ENCODE measurements around the gene LCE4A. TPM values are rescaled to one million over a fixed set of nuclear protein-coding genes. Genes with fewer than 3 reads are reported as not detected.
A peak's percentile ranks its signal among the peaks of the same experiment; 100 is the strongest.

LCE4A gene
- polyA plus RNA-seq, 2 of the 4 experiments (the other 2 are of a cell fraction): not detected

DNA sequence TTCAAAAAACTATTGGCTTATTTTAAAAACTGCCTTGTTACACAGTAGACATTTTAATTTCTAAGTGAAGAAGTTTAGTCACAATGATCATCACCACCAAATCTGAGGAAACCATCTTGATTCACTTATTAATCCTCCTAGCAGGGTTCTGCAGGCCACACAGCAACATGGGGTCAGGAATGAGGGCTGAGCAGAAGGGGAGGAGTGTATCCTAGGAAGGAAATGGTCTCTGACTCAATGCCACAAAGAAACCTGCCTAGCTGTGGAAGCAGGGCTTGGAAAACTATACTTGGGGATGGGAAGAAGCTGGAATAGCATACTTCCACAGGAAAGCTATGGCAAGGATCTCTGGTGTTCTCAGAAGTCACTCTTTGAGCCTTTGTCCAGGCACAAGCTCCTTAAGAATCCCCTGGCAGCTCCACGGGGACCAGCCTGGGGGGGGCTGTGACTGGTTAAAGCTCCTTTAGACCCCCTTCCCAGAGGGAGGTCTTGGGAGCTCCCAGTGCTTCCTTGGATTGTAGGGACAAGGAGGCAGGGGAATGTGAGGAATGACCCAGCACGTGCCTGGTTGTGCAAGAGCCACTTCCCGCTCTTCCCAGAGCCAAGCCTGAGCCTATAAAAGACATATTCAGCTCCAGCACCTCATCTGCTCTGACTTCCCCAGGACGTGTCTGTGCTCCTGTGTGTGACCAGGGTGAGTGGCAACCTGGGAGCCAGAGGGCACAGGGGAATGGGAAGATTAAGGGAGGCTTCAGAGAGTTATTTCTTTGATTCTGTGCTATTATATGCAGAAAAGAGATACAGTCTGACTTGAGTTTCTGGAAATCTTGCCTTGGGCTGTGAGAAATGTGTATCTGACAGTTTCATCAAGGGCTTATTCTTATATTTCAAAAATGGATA lies 10.0 kb upstream of the LCE4A start, which contains the start of gene LCE2A:
Gene LCE2A, plus strand, starts transcription at position 645 of the 900 bp plus-strand sequence. CDS start 557 bp downstream, outside the sequence.
- TF ChIP-seq FOXS1 (CRISPR knock-in tag; IDR thresholded peaks at IDR 0.05): no peak
- no peak for TF ChIP-seq POLR2A (IDR thresholded peaks at IDR 0.05; ENCODE audit: low read length)
- TF ChIP-seq, protein P1, sequence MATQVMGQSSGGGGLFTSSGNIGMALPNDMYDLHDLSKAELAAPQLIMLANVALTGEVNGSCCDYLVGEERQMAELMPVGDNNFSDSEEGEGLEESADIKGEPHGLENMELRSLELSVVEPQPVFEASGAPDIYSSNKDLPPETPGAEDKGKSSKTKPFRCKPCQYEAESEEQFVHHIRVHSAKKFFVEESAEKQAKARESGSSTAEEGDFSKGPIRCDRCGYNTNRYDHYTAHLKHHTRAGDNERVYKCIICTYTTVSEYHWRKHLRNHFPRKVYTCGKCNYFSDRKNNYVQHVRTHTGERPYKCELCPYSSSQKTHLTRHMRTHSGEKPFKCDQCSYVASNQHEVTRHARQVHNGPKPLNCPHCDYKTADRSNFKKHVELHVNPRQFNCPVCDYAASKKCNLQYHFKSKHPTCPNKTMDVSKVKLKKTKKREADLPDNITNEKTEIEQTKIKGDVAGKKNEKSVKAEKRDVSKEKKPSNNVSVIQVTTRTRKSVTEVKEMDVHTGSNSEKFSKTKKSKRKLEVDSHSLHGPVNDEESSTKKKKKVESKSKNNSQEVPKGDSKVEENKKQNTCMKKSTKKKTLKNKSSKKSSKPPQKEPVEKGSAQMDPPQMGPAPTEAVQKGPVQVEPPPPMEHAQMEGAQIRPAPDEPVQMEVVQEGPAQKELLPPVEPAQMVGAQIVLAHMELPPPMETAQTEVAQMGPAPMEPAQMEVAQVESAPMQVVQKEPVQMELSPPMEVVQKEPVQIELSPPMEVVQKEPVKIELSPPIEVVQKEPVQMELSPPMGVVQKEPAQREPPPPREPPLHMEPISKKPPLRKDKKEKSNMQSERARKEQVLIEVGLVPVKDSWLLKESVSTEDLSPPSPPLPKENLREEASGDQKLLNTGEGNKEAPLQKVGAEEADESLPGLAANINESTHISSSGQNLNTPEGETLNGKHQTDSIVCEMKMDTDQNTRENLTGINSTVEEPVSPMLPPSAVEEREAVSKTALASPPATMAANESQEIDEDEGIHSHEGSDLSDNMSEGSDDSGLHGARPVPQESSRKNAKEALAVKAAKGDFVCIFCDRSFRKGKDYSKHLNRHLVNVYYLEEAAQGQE (IDR thresholded peaks at IDR 0.05): no peak
- TF ChIP-seq BHLHE40 (IDR thresholded peaks at IDR 0.05; ENCODE audit: low read depth, low read length): no peak
- Histone ChIP-seq H3K27ac (no peak within 1 kb of the TSS), H3K4me3 (no peak within 1 kb of the TSS), H3K4me2 (no peak within 1 kb of the TSS), H3K9me3 (no peaks in the 10 kb centered on the region), H3K4me1 (no peaks in the 10 kb centered on the region)
- ChIA-PET CTCF (interaction anchor here (1.4 to 1.9 kb wide), 2 partner anchors 10 to 12 kb away, joined by 3 to 5 read pairs; partner anchors contain the start of gene LCE4A), POLR2A (no interaction called here)
- peak in 1 of 2 experiments; percentile 19; a peak in 1 of 6 replicates for ATAC-seq
- no peak for DNase-seq (ENCODE audit: low read depth in 1 of 2, low spot score in 1 of 2)
- WGBS (ENCODE audit: missing lambda C conversion rate): 3% methylated on average over 4 of the region's 4 CpGs
- no peak for FAIRE-seq

- no peaks in the 10 kb centered on the region for H3K4me1 ChIP-seq
- no peak overlapping the region for H3K4me3 ChIP-seq
- ATAC-seq (no peak), DNase-seq (ENCODE audit: low read depth in 1 of 2, low spot score in 1 of 2) (no peak), FAIRE-seq (no peak)
- no peak overlapping the region for H3K27ac ChIP-seq
- TF ChIP-seq CBX8 (IDR thresholded peaks at IDR 0.05): no peak
- ChIA-PET CTCF (no interaction called here), POLR2A (no interaction called here)
- no peak overlapping the region for H3K4me2 ChIP-seq
- WGBS (ENCODE audit: missing lambda C conversion rate): 41% methylated on average over 4 of the region's 4 CpGs
- peaks cover 5% of the 10 kb centered on the region; the same call in 1 of the 3 replicates for H3K9me3 ChIP-seq
These were observed 8.2 kb upstream of the LCE4A start for GRCh38 chr1:152699746-152700145.

- ATAC-seq (no peak), FAIRE-seq (no peak), DNase-seq (ENCODE audit: low read depth in 1 of 2, low spot score in 1 of 2) (no peak)
- Histone ChIP-seq H3K4me3 (no peak overlapping the region), H3K4me1 (no peaks in the 10 kb centered on the region), H3K9me3 (no peaks in the 10 kb centered on the region), H3K27ac (no peak overlapping the region), H3K4me2 (no peak overlapping the region)
- no peak for TF ChIP-seq CBX8 (IDR thresholded peaks at IDR 0.05)
- TF ChIP-seq, protein P2, sequence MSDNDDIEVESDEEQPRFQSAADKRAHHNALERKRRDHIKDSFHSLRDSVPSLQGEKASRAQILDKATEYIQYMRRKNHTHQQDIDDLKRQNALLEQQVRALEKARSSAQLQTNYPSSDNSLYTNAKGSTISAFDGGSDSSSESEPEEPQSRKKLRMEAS (IDR thresholded peaks at IDR 0.05): no peak
- no peak for TF ChIP-seq SMC3 (IDR thresholded peaks at IDR 0.05)
- no peak for TF ChIP-seq TP53 (CRISPR knock-in tag; IDR thresholded peaks at IDR 0.05)
- TF ChIP-seq, protein P1 (IDR thresholded peaks at IDR 0.05): no peak
- no peak for TF ChIP-seq KDM5A (IDR thresholded peaks at IDR 0.05)
- no peak for TF ChIP-seq MAFK (IDR thresholded peaks at IDR 0.05; ENCODE audit: partially characterized antibody)
- TF ChIP-seq BHLHE40 (IDR thresholded peaks at IDR 0.05; ENCODE audit: low read depth, low read length): no peak
- TF ChIP-seq, protein P3, sequence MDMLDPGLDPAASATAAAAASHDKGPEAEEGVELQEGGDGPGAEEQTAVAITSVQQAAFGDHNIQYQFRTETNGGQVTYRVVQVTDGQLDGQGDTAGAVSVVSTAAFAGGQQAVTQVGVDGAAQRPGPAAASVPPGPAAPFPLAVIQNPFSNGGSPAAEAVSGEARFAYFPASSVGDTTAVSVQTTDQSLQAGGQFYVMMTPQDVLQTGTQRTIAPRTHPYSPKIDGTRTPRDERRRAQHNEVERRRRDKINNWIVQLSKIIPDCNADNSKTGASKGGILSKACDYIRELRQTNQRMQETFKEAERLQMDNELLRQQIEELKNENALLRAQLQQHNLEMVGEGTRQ (IDR thresholded peaks at IDR 0.05): no peak
- TF ChIP-seq CHD2 (IDR thresholded peaks at IDR 0.05; ENCODE audit: low read length, partially characterized antibody): no peak
- no peak for TF ChIP-seq HEYL (CRISPR knock-in tag; IDR thresholded peaks at IDR 0.05)
- no peak for TF ChIP-seq NFE2L2 (conservative IDR thresholded peaks at IDR 0.05; ENCODE audit: low read length)
- TF ChIP-seq CEBPB (IDR thresholded peaks at IDR 0.05): no peak
- ChIA-PET POLR2A (no interaction called here), CTCF (interaction anchor here (1.0 kb wide), 1 partner anchor 23 kb away, joined by 3 read pairs; no protein-coding TSS in a partner anchor)
These were observed 10.3 kb downstream of the LCE4A start for GRCh38 chr1:152718238-152718637.

Data from A549 (cell line).